A673 (cell line): ENCODE measurements around the gene ADAMTSL3. TPM values are rescaled to one million over a fixed set of nuclear protein-coding genes. Genes with fewer than 3 reads are reported as not detected.

Experiments used
- BruUV-seq: library from RNA; stranded (reverse); fragments of 400-500 nt; replicated peaks from 2 replicates; lab custom pipeline; 2021; lab: Mats Ljungman, UMichigan
- CTCF ChIA-PET: fragments of 300-600 bp; sonication (Branson Sonifier 250); formaldehyde crosslinking; loops from one replicate; lab custom pipeline; 2022; ENCODE audit warnings: antibody characterized with exemption; lab: Charles Lee
- POLR2A ChIA-PET: fragments of 300-600 bp; sonication (Branson Sonifier 250); formaldehyde crosslinking; loops from one replicate; lab custom pipeline; 2022; ENCODE audit warnings: antibody characterized with exemption; ENCODE audit not compliant: low non-redundant PET; lab: Charles Lee
- DNase-seq: peaks from one replicate; pipeline ENCODE4 v3.0.0-alpha.2; 2015; ENCODE audit warnings: low spot score
- H3K27ac ChIP-seq: fragments of 200-600 bp; sonication (generic); 2 replicates; pipeline ENCODE4 v1.5.1; 2016; ENCODE audit warnings: mixed run types, low read depth, mild to moderate bottlenecking, mixed read lengths, antibody characterized with exemption, low read length; ENCODE audit not compliant: poor library complexity, severe bottlenecking
- H3K27me3 ChIP-seq: fragments of 200-600 bp; sonication (generic); replicated peaks from 2 replicates; pipeline ENCODE4 v1.6.1; 2017; ENCODE audit warnings: mixed run types, low read depth, mild to moderate bottlenecking, mixed read lengths, antibody characterized with exemption, low read length; ENCODE audit not compliant: insufficient read depth, poor library complexity
- H3K36me3 ChIP-seq: fragments of 200-600 bp; sonication (generic); 2 replicates; pipeline ENCODE4 v1.6.1; 2016; ENCODE audit warnings: mixed run types, mild to moderate bottlenecking, mixed read lengths, antibody characterized with exemption, low read length; ENCODE audit not compliant: insufficient read depth, poor library complexity, severe bottlenecking
- H3K4me1 ChIP-seq: fragments of 200-600 bp; sonication (generic); 2 replicates; pipeline ENCODE4 v1.6.1; 2017; ENCODE audit warnings: mixed run types, mild to moderate bottlenecking, mixed read lengths, antibody characterized with exemption, low read length; ENCODE audit not compliant: insufficient read depth, poor library complexity, severe bottlenecking
- H3K4me3 ChIP-seq: fragments of 200-600 bp; sonication (generic); 2 replicates; pipeline ENCODE4 v1.5.1; 2016; ENCODE audit warnings: low read depth, mixed run types, mild to moderate bottlenecking, mixed read lengths, low read length; ENCODE audit not compliant: poor library complexity, severe bottlenecking
- H3K9me3 ChIP-seq: fragments of 200-600 bp; sonication (generic); 2 replicates; pipeline ENCODE4 v1.6.1; 2016; ENCODE audit warnings: mixed run types, low read depth, mild to moderate bottlenecking, mixed read lengths, antibody characterized with exemption, low read length; ENCODE audit not compliant: poor library complexity, severe bottlenecking
- CTCF ChIP-seq: fragments of 300-800, 200-600 bp; sonication (generic); conservative IDR thresholded peaks from 2 replicates; pipeline ENCODE4 v1.5.1; 2017; ENCODE audit warnings: low read depth, mild to moderate bottlenecking, antibody characterized with exemption, low read length, moderate library complexity, mixed read lengths
- EZH2 ChIP-seq: fragments of 200-600 bp; sonication (generic); IDR thresholded peaks from 2 replicates; pipeline ENCODE4 v1.6.1; 2017; ENCODE audit warnings: borderline replicate concordance, low read depth, mild to moderate bottlenecking, mixed read lengths, antibody characterized with exemption, low read length; ENCODE audit not compliant: poor library complexity, severe bottlenecking
- intact Hi-C: fragments of 100-400 bp; cut with micrococcal nuclease; formaldehyde crosslinking; loops from one replicate; pipeline ENCODE4 v1.10.0; 2022; ENCODE audit not compliant: unreplicated experiment
- total RNA-seq: library from RNA; stranded (reverse); gene quantifications from 2 replicates; pipeline ENCODE4 v1.2.3, GENCODE V29; 2021

ADAMTSL3 gene
- total RNA-seq, 1 experiment from 2014 or later = 0.95 TPM

GRCh38 chr15:83764201-83764838, 110.4 kb downstream of the ADAMTSL3 start:
- DNase-seq = no peak
- Histone ChIP-seq H3K27me3 (no peaks in the 10 kb centered on the region), H3K36me3 (no peaks in the 10 kb centered on the region), H3K4me1 (no peaks in the 10 kb centered on the region), H3K9me3 (no peaks in the 10 kb centered on the region), H3K4me3 (no peak overlapping the region), H3K27ac (no peak overlapping the region)
- BruUV-seq = no TSS peak
- TF ChIP-seq CTCF (no peak), EZH2 (no peak)
- CTCF ChIA-PET = no interaction called here
- intact Hi-C loops = no loop called here
- POLR2A ChIA-PET = no interaction called here

GRCh38 chr15:83766339-83766738, 112.4 kb downstream of the ADAMTSL3 start:
- BruUV-seq = no TSS peak
- POLR2A ChIA-PET = no interaction called here
- CTCF ChIA-PET = no interaction called here

GRCh38 chr15:83767741-83768140, 113.8 kb downstream of the ADAMTSL3 start:
- ChIA-PET POLR2A (no interaction called here), CTCF (no interaction called here)
- Histone ChIP-seq H3K27me3 (no peaks in the 10 kb centered on the region), H3K4me3 (no peak overlapping the region), H3K36me3 (no peaks in the 10 kb centered on the region), H3K4me1 (no peaks in the 10 kb centered on the region), H3K9me3 (no peaks in the 10 kb centered on the region), H3K27ac (no peak overlapping the region)
- no peak for DNase-seq
- BruUV-seq = no TSS peak
- intact Hi-C loops = no loop called here
- TF ChIP-seq EZH2 = no peak
- no peak for TF ChIP-seq CTCF

More at GRCh38 chr15:83766339-83766738, 112.4 kb downstream of the ADAMTSL3 start:
- H3K4me3 ChIP-seq = no peak overlapping the region
- no peaks in the 10 kb centered on the region for H3K9me3 ChIP-seq
- no peak for DNase-seq
- H3K27me3 ChIP-seq = no peaks in the 10 kb centered on the region
- H3K4me1 ChIP-seq = no peaks in the 10 kb centered on the region
- intact Hi-C loops = no loop called here
- no peaks in the 10 kb centered on the region for H3K36me3 ChIP-seq
- no peak overlapping the region for H3K27ac ChIP-seq
- TF ChIP-seq EZH2 (no peak), CTCF (no peak)
